HL-60 (cell line): Measurements from ENCODE around the gene WRNIP1.

Experiments used
- DNase-seq, 2 experiments: peaks; one replicate each; pipeline ENCODE4 v3.0.0-alpha.2; 2010 to 2020; ENCODE audit warnings: low read depth in 1 of 2, low spot score in 1 of 2
- H3K27ac ChIP-seq: fragments of 250-450 bp; sonication (Bioruptor Pico); replicated peaks from 2 replicates; pipeline ENCODE4 v1.5.1; 2020; ENCODE audit warnings: mild to moderate bottlenecking, moderate library complexity
- H3K27me3 ChIP-seq: fragments of 250-450 bp; sonication (Bioruptor Pico); 2 replicates; pipeline ENCODE4 v1.5.1; 2021; ENCODE audit warnings: mild to moderate bottlenecking, moderate library complexity; ENCODE audit not compliant: insufficient read depth, poor library complexity, severe bottlenecking
- H3K4me3 ChIP-seq: replicated peaks from 2 replicates; pipeline ENCODE4 v1.5.1; 2011; ENCODE audit warnings: mild to moderate bottlenecking, control low read depth, low read length; ENCODE audit not compliant: insufficient read depth
- GABPA ChIP-seq: IDR thresholded peaks from 2 replicates; pipeline ENCODE4 v1.6.1; 2012; ENCODE audit warnings: low read depth
- POLR2AphosphoS5 ChIP-seq: IDR thresholded peaks from 2 replicates; pipeline ENCODE4 v1.6.1; 2012; ENCODE audit warnings: low read depth
- SPI1 ChIP-seq: IDR thresholded peaks from 2 replicates; pipeline ENCODE4 v1.6.1; 2012; ENCODE audit warnings: low read depth, mild to moderate bottlenecking, borderline replicate concordance
- TF ChIP-seq, protein P1 (sequence below): IDR thresholded peaks from one replicate; pipeline ENCODE4 v1.5.1; 2011; ENCODE audit warnings: low read length, control low read depth, inconsistent platforms; ENCODE audit not compliant: insufficient read depth
- TF ChIP-seq, protein P2 (sequence below): IDR thresholded peaks from 2 replicates; pipeline ENCODE4 v1.6.1; 2012; ENCODE audit warnings: low read depth; ENCODE audit not compliant: insufficient replicate concordance

The WRNIP1 gene

DNA sequence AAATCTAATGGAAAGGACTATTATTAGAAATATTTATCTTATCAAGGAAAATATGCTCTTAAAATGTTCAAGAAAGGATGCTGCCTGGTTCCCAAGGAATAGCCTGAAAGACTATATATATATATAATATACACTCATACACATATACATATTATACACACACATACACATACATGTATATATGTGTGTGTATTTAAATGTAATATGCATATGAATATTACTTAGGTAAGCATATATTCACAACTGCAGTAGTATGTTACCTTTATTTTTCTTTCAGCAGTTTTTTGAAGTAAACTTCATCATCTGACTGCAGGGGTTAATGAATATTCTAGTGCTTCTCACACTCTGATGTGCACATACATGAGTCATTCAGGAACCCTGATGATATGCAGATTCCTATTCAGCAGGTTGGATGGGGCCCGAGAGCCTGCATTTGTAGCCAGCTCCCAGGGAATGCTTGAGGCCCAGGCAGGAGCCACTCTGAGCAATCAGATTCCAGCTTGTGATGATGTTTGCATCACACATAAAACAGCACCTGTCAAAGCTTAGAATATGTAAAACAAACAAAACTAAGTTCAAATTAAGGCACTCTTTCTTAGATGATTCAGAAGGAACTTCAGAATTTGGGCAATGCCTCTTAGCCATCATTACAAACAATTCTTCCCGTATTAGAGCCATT lies 30.6 kb upstream of the WRNIP1 start:
- H3K27ac ChIP-seq: no peak overlapping the region
- no peak overlapping the region for H3K4me3 ChIP-seq
- H3K27me3 ChIP-seq: no peaks in the 10 kb centered on the region
- DNase-seq: no peak
- no peak for TF ChIP-seq SPI1
- TF ChIP-seq, protein P1, sequence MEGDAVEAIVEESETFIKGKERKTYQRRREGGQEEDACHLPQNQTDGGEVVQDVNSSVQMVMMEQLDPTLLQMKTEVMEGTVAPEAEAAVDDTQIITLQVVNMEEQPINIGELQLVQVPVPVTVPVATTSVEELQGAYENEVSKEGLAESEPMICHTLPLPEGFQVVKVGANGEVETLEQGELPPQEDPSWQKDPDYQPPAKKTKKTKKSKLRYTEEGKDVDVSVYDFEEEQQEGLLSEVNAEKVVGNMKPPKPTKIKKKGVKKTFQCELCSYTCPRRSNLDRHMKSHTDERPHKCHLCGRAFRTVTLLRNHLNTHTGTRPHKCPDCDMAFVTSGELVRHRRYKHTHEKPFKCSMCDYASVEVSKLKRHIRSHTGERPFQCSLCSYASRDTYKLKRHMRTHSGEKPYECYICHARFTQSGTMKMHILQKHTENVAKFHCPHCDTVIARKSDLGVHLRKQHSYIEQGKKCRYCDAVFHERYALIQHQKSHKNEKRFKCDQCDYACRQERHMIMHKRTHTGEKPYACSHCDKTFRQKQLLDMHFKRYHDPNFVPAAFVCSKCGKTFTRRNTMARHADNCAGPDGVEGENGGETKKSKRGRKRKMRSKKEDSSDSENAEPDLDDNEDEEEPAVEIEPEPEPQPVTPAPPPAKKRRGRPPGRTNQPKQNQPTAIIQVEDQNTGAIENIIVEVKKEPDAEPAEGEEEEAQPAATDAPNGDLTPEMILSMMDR: no peak
- TF ChIP-seq, protein P2, sequence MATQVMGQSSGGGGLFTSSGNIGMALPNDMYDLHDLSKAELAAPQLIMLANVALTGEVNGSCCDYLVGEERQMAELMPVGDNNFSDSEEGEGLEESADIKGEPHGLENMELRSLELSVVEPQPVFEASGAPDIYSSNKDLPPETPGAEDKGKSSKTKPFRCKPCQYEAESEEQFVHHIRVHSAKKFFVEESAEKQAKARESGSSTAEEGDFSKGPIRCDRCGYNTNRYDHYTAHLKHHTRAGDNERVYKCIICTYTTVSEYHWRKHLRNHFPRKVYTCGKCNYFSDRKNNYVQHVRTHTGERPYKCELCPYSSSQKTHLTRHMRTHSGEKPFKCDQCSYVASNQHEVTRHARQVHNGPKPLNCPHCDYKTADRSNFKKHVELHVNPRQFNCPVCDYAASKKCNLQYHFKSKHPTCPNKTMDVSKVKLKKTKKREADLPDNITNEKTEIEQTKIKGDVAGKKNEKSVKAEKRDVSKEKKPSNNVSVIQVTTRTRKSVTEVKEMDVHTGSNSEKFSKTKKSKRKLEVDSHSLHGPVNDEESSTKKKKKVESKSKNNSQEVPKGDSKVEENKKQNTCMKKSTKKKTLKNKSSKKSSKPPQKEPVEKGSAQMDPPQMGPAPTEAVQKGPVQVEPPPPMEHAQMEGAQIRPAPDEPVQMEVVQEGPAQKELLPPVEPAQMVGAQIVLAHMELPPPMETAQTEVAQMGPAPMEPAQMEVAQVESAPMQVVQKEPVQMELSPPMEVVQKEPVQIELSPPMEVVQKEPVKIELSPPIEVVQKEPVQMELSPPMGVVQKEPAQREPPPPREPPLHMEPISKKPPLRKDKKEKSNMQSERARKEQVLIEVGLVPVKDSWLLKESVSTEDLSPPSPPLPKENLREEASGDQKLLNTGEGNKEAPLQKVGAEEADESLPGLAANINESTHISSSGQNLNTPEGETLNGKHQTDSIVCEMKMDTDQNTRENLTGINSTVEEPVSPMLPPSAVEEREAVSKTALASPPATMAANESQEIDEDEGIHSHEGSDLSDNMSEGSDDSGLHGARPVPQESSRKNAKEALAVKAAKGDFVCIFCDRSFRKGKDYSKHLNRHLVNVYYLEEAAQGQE: no peak

DNA sequence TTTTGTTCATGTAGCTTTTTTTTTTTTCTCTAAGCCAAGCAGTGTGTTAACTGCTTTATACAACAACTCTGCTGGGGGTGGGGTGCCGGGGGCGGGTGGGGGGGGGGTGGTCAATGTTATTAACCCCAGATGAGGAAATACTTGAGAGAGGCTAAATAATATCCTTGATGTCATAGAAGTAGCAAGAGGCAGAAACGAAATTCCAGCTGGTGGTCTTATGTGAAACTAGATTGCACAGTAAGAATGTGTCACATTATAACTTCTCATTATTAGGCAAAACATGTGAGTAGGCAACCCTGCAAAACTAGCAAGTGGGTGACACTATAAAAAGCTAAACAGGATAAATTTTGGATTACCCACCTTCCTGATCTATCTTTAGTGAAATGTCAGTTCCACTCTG lies 27.3 kb upstream of the WRNIP1 start:
- Histone ChIP-seq H3K27me3 (no peaks in the 10 kb centered on the region), H3K27ac (no peak overlapping the region), H3K4me3 (no peak overlapping the region)
- no peak for DNase-seq
- TF ChIP-seq, protein P2: no peak
- no peak for TF ChIP-seq SPI1
- TF ChIP-seq, protein P1: no peak
- no peak for TF ChIP-seq POLR2AphosphoS5
- no peak for TF ChIP-seq GABPA

DNA sequence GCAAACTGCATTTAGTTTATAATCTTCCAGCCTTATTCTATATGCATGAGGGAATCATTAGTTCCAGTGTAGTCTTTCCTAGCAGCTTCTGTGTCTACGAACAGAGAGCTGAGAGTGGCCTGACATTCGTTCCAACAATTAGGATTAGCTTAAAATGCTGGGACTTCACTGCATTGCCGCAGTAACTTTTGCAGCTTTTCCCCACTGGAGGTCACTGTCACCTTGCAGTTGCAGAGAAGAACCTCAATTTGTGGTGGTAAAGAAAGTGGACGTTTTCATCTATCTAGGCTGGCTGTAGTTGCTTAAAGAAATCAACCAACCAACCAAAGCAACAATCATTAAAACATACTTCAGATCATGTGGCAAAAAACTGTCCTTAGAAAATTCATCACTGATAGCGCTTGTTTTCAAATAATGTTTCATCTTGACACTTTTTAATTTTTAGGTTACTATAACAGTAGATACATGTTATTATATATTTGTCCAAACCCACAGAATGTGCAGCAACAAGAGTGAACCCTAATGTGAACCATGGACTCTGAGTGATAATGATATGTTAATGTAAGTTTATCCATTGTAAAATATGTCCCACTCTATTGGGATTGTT lies 26.7 kb upstream of the WRNIP1 start:
- Histone ChIP-seq H3K4me3 (no peak overlapping the region), H3K27me3 (no peaks in the 10 kb centered on the region), H3K27ac (no peak overlapping the region)
- DNase-seq: peak; percentile 34 to 72
- TF ChIP-seq POLR2AphosphoS5 (no peak), SPI1 (no peak)
- TF ChIP-seq, protein P1: peak; percentile 65
